ENCODE results near the gene MR1.

MR1 gene

GRCh38 chr1:181033799-181034451, at the start of gene MR1:
Gene MR1 (plus strand): TSS chr1:181033983. CDS start chr1:181034008, 25 bp downstream.
- peak; percentile 87 for DNase-seq (ENCODE audit: low read depth)
- peak within 1 kb of the TSS; percentile 46 for H3K4me3 ChIP-seq (replicated peaks; ENCODE audit: low read depth, low read length)
- TF ChIP-seq, protein P1, sequence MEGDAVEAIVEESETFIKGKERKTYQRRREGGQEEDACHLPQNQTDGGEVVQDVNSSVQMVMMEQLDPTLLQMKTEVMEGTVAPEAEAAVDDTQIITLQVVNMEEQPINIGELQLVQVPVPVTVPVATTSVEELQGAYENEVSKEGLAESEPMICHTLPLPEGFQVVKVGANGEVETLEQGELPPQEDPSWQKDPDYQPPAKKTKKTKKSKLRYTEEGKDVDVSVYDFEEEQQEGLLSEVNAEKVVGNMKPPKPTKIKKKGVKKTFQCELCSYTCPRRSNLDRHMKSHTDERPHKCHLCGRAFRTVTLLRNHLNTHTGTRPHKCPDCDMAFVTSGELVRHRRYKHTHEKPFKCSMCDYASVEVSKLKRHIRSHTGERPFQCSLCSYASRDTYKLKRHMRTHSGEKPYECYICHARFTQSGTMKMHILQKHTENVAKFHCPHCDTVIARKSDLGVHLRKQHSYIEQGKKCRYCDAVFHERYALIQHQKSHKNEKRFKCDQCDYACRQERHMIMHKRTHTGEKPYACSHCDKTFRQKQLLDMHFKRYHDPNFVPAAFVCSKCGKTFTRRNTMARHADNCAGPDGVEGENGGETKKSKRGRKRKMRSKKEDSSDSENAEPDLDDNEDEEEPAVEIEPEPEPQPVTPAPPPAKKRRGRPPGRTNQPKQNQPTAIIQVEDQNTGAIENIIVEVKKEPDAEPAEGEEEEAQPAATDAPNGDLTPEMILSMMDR (IDR thresholded peaks at IDR 0.05; ENCODE audit: low read length, missing control alignments), result no peak

DNA sequence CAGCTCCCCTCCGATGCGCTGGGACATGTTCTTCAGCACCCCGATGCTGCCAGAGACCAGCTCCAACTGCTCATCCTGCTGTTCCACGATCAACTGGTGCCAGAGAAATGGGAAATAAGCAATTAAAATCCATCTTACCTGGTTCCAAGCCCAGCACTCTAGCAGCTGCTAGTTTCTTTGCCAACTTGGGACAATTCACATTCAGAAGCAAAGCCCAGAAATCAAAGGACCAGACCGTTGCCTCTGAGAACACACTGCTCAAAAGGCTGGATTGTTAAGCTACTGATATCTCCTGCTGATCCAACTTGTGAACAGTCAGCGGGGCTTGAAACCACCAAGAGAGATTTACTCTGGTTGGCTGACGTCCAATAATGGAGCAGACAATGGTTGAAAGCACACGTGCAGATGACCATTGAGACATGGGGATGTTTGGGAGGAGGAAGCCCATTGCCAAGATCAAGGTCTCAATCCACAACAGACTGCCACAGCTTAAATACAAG, 45.5 kb upstream of the MR1 start:
- DNase-seq (ENCODE audit: low read depth), result peak; percentile 50
- H3K4me3 ChIP-seq (replicated peaks; ENCODE audit: low read depth, low read length), result no peak overlapping the region
- TF ChIP-seq, protein P1 (IDR thresholded peaks at IDR 0.05; ENCODE audit: low read length, missing control alignments), result no peak

GRCh38 chr1:180994262-180994661, 39.5 kb upstream of the MR1 start:
- no peak for DNase-seq (ENCODE audit: low read depth)
- no peak overlapping the region for H3K4me3 ChIP-seq (replicated peaks; ENCODE audit: low read depth, low read length)
- TF ChIP-seq, protein P1 (IDR thresholded peaks at IDR 0.05; ENCODE audit: low read length, missing control alignments), result no peak

DNA sequence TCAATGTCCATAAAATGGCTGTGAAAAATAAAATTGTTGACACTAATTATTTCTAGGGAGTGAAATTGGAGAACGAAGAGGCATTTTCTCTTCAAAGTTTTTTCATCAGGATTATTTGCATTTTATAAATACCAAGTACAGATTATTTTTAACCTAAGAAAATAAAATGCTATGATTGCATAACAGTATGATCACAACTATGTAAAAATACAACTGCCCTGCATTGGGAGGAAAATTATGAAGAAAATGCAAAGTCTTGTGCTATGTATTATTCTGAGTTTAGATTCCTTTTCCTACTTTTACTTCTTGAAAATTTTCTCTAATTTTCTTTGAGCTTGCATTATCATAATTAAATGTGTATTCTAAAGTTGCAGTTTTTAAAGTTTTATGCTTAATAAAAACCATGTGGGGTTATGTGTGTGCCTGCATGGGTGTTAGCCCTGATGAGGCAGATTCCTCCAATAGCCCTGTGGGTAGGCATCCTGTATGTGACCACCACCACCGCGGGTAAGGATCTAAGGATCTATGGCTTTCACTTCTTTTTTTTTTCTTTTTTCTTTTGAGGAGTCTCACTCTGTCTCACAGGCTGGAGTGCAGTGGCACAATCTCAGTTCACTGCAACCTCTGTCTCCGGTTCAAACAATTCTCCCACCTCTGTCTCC, 35.8 kb upstream of the MR1 start:
- TF ChIP-seq, protein P1 (IDR thresholded peaks at IDR 0.05; ENCODE audit: low read length, missing control alignments), result no peak
- no peak for DNase-seq (ENCODE audit: low read depth)
- H3K4me3 ChIP-seq (replicated peaks; ENCODE audit: low read depth, low read length), result no peak overlapping the region

DNA sequence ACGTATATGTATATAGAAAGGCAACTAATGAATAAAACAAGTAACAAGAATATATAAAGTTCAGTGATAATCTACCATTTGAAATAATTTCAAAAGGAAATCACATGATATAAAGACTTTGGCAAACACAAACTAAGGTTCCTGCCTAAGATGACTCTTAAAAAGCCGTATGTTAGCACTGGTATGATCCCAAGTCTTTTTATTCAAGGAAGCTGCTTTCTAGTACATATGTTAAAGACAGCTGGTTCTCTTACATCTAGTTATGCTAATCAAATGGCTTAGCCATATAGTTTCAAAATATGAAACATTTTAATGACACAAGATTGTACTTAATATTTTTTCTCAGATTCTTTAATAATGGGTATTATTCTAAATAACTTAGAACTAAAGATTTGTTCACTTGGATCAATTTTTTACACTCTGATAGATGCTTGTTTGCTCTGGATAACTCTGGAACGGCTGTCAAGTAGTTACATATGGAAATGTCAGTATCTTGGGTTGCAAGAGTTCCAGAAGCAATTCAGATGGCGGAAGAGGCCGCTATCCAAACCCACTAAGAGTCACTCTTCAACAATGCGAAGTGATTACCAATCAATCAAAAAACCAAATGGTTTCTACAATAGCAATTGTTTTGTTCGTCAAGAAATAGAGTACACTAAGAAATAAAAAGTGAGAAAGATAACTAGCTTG, 32.5 kb upstream of the MR1 start:
- TF ChIP-seq, protein P1 (IDR thresholded peaks at IDR 0.05; ENCODE audit: low read length, missing control alignments), result no peak
- H3K4me3 ChIP-seq (replicated peaks; ENCODE audit: low read depth, low read length), result no peak overlapping the region
- no peak for DNase-seq (ENCODE audit: low read depth)

DNA sequence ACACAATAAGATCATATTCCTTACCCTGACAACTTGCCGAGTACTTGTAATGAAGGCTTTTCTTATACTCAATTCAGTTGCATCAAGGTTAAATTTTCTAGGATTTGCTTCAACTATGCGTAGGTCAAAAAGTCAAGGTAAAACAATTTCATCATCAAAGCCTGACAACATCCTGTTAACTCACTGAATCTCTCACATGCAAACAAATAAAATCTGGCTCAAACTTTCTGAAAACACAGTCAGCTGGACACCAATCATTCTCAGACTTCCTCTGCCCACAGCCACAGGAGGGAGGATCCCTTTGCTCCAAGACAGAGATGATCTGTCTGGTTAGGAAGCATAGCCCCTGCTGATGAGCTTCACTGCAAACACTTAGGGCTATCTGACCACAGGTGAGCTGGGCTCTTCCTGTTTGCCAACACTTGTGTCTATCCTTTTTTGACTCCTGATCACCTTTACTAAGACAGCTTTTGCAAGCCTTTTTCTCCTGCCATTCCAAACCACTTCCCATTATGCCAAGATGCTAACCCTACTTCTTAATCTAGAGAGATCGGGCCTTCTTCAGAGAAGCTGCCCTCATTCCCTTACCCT, 31.1 kb upstream of the MR1 start:
- TF ChIP-seq, protein P1 (IDR thresholded peaks at IDR 0.05; ENCODE audit: low read length, missing control alignments), result no peak
- no peak overlapping the region for H3K4me3 ChIP-seq (replicated peaks; ENCODE audit: low read depth, low read length)
- no peak for DNase-seq (ENCODE audit: low read depth)

All from fibroblast of pulmonary artery (primary cell).